Prostate gland (tissue), 2 donors: ENCODE measurements around the gene BTBD2. TPM values are rescaled to one million over a fixed set of nuclear protein-coding genes. Genes with fewer than 3 reads are reported as not detected.

ENCODE experiments used
- DNase-seq: peaks from one replicate; pipeline ENCODE4 v3.0.0-alpha.2; 2019; ENCODE audit warnings: low spot score
- H3K27ac ChIP-seq, 2 donors: fragments of 200-600 bp; sonication (generic); 2 replicates each; pipeline ENCODE4 v1.5.1; 2017 to 2019
- H3K27me3 ChIP-seq: fragments of 200-600 bp; sonication (generic); replicated peaks from 2 replicates; pipeline ENCODE4 v1.5.1; 2019; ENCODE audit not compliant: insufficient read depth
- H3K36me3 ChIP-seq, 2 donors: fragments of 200-600 bp; sonication (generic); 1 replicate in 1 of 2; 2 replicates in 1 of 2; pipeline versions ENCODE4 v1.5.1 to v1.8.1; 2017 to 2019
- H3K4me1 ChIP-seq: fragments of 200-600 bp; sonication (generic); replicated peaks from 2 replicates; pipeline ENCODE4 v1.5.1; 2019
- H3K4me3 ChIP-seq, 2 donors: fragments of 200-600 bp; sonication (generic); 2 replicates each; pipeline ENCODE4 v1.5.1; 2017 to 2019
- H3K9me3 ChIP-seq: fragments of 200-600 bp; sonication (generic); 2 replicates; pipeline ENCODE4 v1.5.1; 2017
- CTCF ChIP-seq, 4 experiments: fragments of 200-600 bp in 2 of 4; fragments of 450-650 bp in 2 of 4; sonication (generic) in 2 of 4; IDR thresholded peaks; 1 replicate in 3 of 4; 2 replicates in 1 of 4; pipeline ENCODE4 v1.5.1; 2016 to 2019; ENCODE audit warnings: antibody characterized with exemption in 4 of 4, mild to moderate bottlenecking in 2 of 4, moderate library complexity in 2 of 4
- POLR2A ChIP-seq: fragments of 450-650 bp; IDR thresholded peaks from one replicate; pipeline ENCODE4 v1.6.1; 2016; ENCODE audit warnings: antibody characterized with exemption, mild to moderate bottlenecking
- POLR2AphosphoS5 ChIP-seq: sonication (generic); formaldehyde crosslinking; IDR thresholded peaks from one replicate; pipeline ENCODE4 v1.6.1; 2017; ENCODE audit warnings: antibody characterized with exemption
- WGBS: methylation state at CpG from one replicate; pipeline ENCODE4 v1.1.5; 2018; 5-methylcytosine and 5-hydroxymethylcytosine counted together
- intact Hi-C: fragments of 100-400 bp; cut with DNase I; formaldehyde crosslinking; loops from one replicate; pipeline ENCODE4 v1.14.2; 2022
- total RNA-seq, 2 donors: library from RNA; depleted of rRNA; stranded (reverse); fragments of >200 nt; gene quantifications; one replicate each; pipeline ENCODE4 v1.1.0, GENCODE V29; 2016

BTBD2 gene
- total RNA-seq, 2 donors from 2014 or later: 116 to 136 TPM

- WGBS: 72% methylated on average over 8 of the region's 8 CpGs
- Histone ChIP-seq H3K4me1 (peaks cover 29% of the 10 kb centered on the region), H3K27me3 (no peaks in the 10 kb centered on the region)
These were observed 39.2 kb upstream of the BTBD2 start for GRCh38 chr19:2054763-2055162.

GRCh38 chr19:2053601-2054389 is 38.3 kb upstream of the BTBD2 start:
- Histone ChIP-seq H3K27ac (peak overlapping the region; percentile 99 to 100), H3K4me3 (no peak overlapping the region), H3K36me3 (no peaks in the 10 kb centered on the region), H3K9me3 (no peaks in the 10 kb centered on the region), H3K27me3 (no peaks in the 10 kb centered on the region), H3K4me1 (peaks cover 26% of the 10 kb centered on the region)
- intact Hi-C loops: no loop called here
- WGBS: 74% methylated on average over 24 of the region's 24 CpGs
- DNase-seq: peak; percentile 53
- TF ChIP-seq POLR2A (peak; percentile 24), CTCF (IDR thresholded peaks at IDR 0.05) (no peak), POLR2AphosphoS5 (peak; percentile 76)

More at GRCh38 chr19:2054763-2055162, 39.2 kb upstream of the BTBD2 start:
- H3K36me3 ChIP-seq: no peaks in the 10 kb centered on the region
- no peak overlapping the region for H3K4me3 ChIP-seq
- H3K9me3 ChIP-seq: no peaks in the 10 kb centered on the region
- TF ChIP-seq POLR2A: no peak
- TF ChIP-seq POLR2AphosphoS5: no peak
- no peak for TF ChIP-seq CTCF (IDR thresholded peaks at IDR 0.05)
- intact Hi-C loops: no loop called here
- peak overlapping the region; percentile 99 to 100 for H3K27ac ChIP-seq
- DNase-seq: no peak

GRCh38 chr19:2051773-2052704 is 36.5 kb upstream of the BTBD2 start:
- DNase-seq: peak; percentile 84
- H3K27me3 ChIP-seq: no peaks in the 10 kb centered on the region
- peak; percentile 45 for TF ChIP-seq POLR2A
- TF ChIP-seq CTCF (IDR thresholded peaks at IDR 0.05): peak in 1 of 4 experiments; percentile 4
- peak; percentile 77 for TF ChIP-seq POLR2AphosphoS5
- peak overlapping the region; percentile 99 to 100 for H3K27ac ChIP-seq
- intact Hi-C loops: no loop called here
- H3K4me1 ChIP-seq: peaks cover 38% of the 10 kb centered on the region
- no peaks in the 10 kb centered on the region for H3K36me3 ChIP-seq
- H3K4me3 ChIP-seq: peak overlapping the region; percentile 98 to 100
- WGBS: 24% methylated on average over 17 of the region's 18 CpGs
- H3K9me3 ChIP-seq: no peaks in the 10 kb centered on the region

GRCh38 chr19:2050991-2051772 is 35.7 kb upstream of the BTBD2 start, which contains the start of gene MKNK2:
TSS of gene MKNK2 (minus strand) at chr19:2051244. CDS start at chr19:2050851, 393 bp downstream.
- peak; percentile 93 for TF ChIP-seq POLR2AphosphoS5
- TF ChIP-seq CTCF (IDR thresholded peaks at IDR 0.05): peak; percentile 53 to 97 (median 83)
- peak; percentile 96 for TF ChIP-seq POLR2A
- H3K4me3 ChIP-seq: peak within 1 kb of the TSS; percentile 98 to 100
- peak within 1 kb of the TSS; percentile 99 to 100 for H3K27ac ChIP-seq
- WGBS: 4% methylated on average over 38 of the region's 93 CpGs
- H3K27me3 ChIP-seq: no peaks in the 10 kb centered on the region
- peak; percentile 92 for DNase-seq
- H3K9me3 ChIP-seq: no peaks in the 10 kb centered on the region
- intact Hi-C loops: no loop called here
- H3K4me1 ChIP-seq: peaks cover 45% of the 10 kb centered on the region
- no peaks in the 10 kb centered on the region for H3K36me3 ChIP-seq
